H1 (cell line): Measurements from ENCODE around the gene ANKS1B. TPM values are rescaled to one million over a fixed set of nuclear protein-coding genes. Genes with fewer than 3 reads are reported as not detected.

Experiments
- CTCF ChIA-PET: fragments of 300-600 bp; sonication (Branson Sonifier 250); formaldehyde crosslinking; loops from one replicate; lab custom pipeline; 2021; ENCODE audit not compliant: partially characterized antibody; lab: Charles Lee
- POLR2A ChIA-PET: fragments of 300-600 bp; sonication (Branson Sonifier 250); formaldehyde crosslinking; loops from one replicate; lab custom pipeline; 2021; ENCODE audit warnings: inconsistent platforms; ENCODE audit not compliant: partially characterized antibody; lab: Charles Lee
- DNase-seq, 2 experiments: peaks; one replicate each; pipeline versions ENCODE4 v3.0.0 to v3.0.0-alpha.2; 2010 to 2022; ENCODE audit warnings: low spot score in 2 of 2, low read depth in 1 of 2, mixed read lengths in 1 of 2
- FAIRE-seq: peaks from 2 replicates; lab custom pipeline; 2011; peaks lifted over from hg19 to GRCh38; lab: Jason Lieb, UNC
- H2AFZ ChIP-seq: 2 replicates; pipeline ENCODE4 v1.8.1; 2012; ENCODE audit warnings: low read length, inconsistent platforms
- H2AK5ac ChIP-seq: 2 replicates; pipeline ENCODE4 v1.6.1; 2013; ENCODE audit warnings: low read depth, low read length
- H2BK120ac ChIP-seq: replicated peaks from 2 replicates; pipeline ENCODE3; 2013; ENCODE audit warnings: low read depth, low read length, inconsistent platforms
- H2BK12ac ChIP-seq: 2 replicates; pipeline ENCODE4 v1.6.1; 2013; ENCODE audit warnings: low read depth, low read length
- H2BK15ac ChIP-seq: 2 replicates; pipeline ENCODE4 v1.6.1; 2013; ENCODE audit warnings: low read length
- H2BK20ac ChIP-seq: 2 replicates; pipeline ENCODE4 v1.6.1; 2013; ENCODE audit warnings: low read length
- H2BK5ac ChIP-seq: 2 replicates; pipeline ENCODE4 v1.6.1; 2013; ENCODE audit warnings: low read depth, low read length
- H3K14ac ChIP-seq: 2 replicates; pipeline ENCODE4 v1.6.1; 2013; ENCODE audit warnings: inconsistent platforms; ENCODE audit not compliant: insufficient read length
- H3K18ac ChIP-seq: 2 replicates; pipeline ENCODE4 v1.6.1; 2013; ENCODE audit warnings: low read length; ENCODE audit errors: extremely low read depth
- H3K23ac ChIP-seq: 2 replicates; pipeline ENCODE4 v1.6.1; 2013; ENCODE audit warnings: inconsistent platforms; ENCODE audit not compliant: insufficient read length
- H3K23me2 ChIP-seq: 2 replicates; pipeline ENCODE4 v1.6.1; 2013; ENCODE audit warnings: low read depth, low read length
- H3K27ac ChIP-seq: 2 replicates; pipeline ENCODE4 v1.6.1; 2011; ENCODE audit warnings: low read depth, low read length, inconsistent platforms
- H3K27me3 ChIP-seq, 4 experiments: replicated peaks in 1 of 4; 1 replicate in 1 of 4; 2 replicates in 3 of 4; pipeline versions ENCODE4 v1.6.1 to v1.8.1; 2011 to 2013; ENCODE audit warnings: low read length in 3 of 4, mild to moderate bottlenecking in 3 of 4, inconsistent platforms in 2 of 4, mixed read lengths in 2 of 4, moderate library complexity in 1 of 4; ENCODE audit not compliant: control insufficient read depth in 3 of 4, insufficient read depth in 3 of 4; ENCODE audit errors: extremely low read depth in 1 of 4
- H3K36me3 ChIP-seq, 4 experiments: 2 replicates each; pipeline versions ENCODE4 v1.6.1 to v1.8.1; 2011 to 2013; ENCODE audit warnings: mild to moderate bottlenecking in 4 of 4, low read length in 3 of 4, moderate library complexity in 2 of 4, control low read depth in 1 of 4, inconsistent platforms in 1 of 4; ENCODE audit not compliant: insufficient read depth in 4 of 4, control insufficient read depth in 2 of 4
- H3K4ac ChIP-seq: replicated peaks from 2 replicates; pipeline ENCODE3; 2013; ENCODE audit warnings: low read length, low read depth, mixed read lengths, inconsistent platforms; ENCODE audit not compliant: insufficient read length
- H3K4me1 ChIP-seq, 4 experiments: replicated peaks in 1 of 4; 1 replicate in 1 of 4; 2 replicates in 3 of 4; pipeline versions ENCODE4 v1.6.1 to v1.8.1; 2011 to 2013; ENCODE audit warnings: low read length in 3 of 4, inconsistent platforms in 2 of 4, mixed read lengths in 1 of 4; ENCODE audit not compliant: insufficient read depth in 4 of 4, control insufficient read depth in 3 of 4
- H3K4me2 ChIP-seq, 2 experiments: 2 replicates each; pipeline versions ENCODE4 v1.6.1 to v1.8.1; 2011 to 2013; ENCODE audit warnings: low read depth in 2 of 2, low read length in 2 of 2, control low read depth in 1 of 2, inconsistent platforms in 1 of 2, mild to moderate bottlenecking in 1 of 2; ENCODE audit not compliant: insufficient read depth in 1 of 2
- H3K4me3 ChIP-seq, 4 experiments: fragments of 200-600, 300-600 bp in 1 of 4; sonication (generic), shearing (Covaris generic), sonication (Bioruptor Twin) in 1 of 4; 2 replicates each; pipeline versions ENCODE4 v1.5.1 to v1.8.1; 2011 to 2016; ENCODE audit warnings: low read length in 4 of 4, low read depth in 3 of 4, control low read depth in 2 of 4, inconsistent platforms in 2 of 4, mild to moderate bottlenecking in 2 of 4, mixed read lengths in 1 of 4, moderate library complexity in 1 of 4; ENCODE audit not compliant: insufficient read depth in 2 of 4; ENCODE audit errors: extremely low read depth in 1 of 4
- H3K56ac ChIP-seq: replicated peaks from 2 replicates; pipeline ENCODE3; 2013; ENCODE audit warnings: low read depth, mild to moderate bottlenecking, mixed read lengths, low read length, inconsistent platforms; ENCODE audit not compliant: insufficient read length
- H3K79me1 ChIP-seq: 2 replicates; pipeline ENCODE4 v1.6.1; 2013; ENCODE audit warnings: low read depth, low read length, control low read depth
- H3K79me2 ChIP-seq, 2 experiments: 2 replicates each; pipeline versions ENCODE4 v1.6.1 to v1.8.1; 2012 to 2013; ENCODE audit warnings: low read length in 2 of 2, mild to moderate bottlenecking in 2 of 2, inconsistent platforms in 1 of 2; ENCODE audit not compliant: insufficient read depth in 2 of 2, control insufficient read depth in 1 of 2
- H3K9ac ChIP-seq, 4 experiments: replicated peaks in 1 of 4; 1 replicate in 1 of 4; 2 replicates in 3 of 4; pipeline versions ENCODE4 v1.6.1 to v1.8.1; 2011 to 2013; ENCODE audit warnings: low read depth in 3 of 4, low read length in 3 of 4, control low read depth in 2 of 4, mild to moderate bottlenecking in 2 of 4, moderate library complexity in 2 of 4, inconsistent platforms in 1 of 4; ENCODE audit errors: extremely low read depth in 1 of 4
- H3K9me3 ChIP-seq, 2 experiments: 2 replicates each; pipeline versions ENCODE4 v1.6.1 to v1.8.1; 2012 to 2013; ENCODE audit warnings: mild to moderate bottlenecking in 2 of 2, moderate library complexity in 2 of 2, control low read depth in 1 of 2, inconsistent platforms in 1 of 2, low read depth in 1 of 2, low read length in 1 of 2, mixed read lengths in 1 of 2; ENCODE audit not compliant: insufficient read depth in 2 of 2
- H4K20me1 ChIP-seq, 2 experiments: replicated peaks in 1 of 2; 2 replicates each; pipeline versions ENCODE3 to v1.8.1; 2011 to 2013; ENCODE audit warnings: inconsistent platforms in 2 of 2, low read length in 2 of 2, mild to moderate bottlenecking in 1 of 2; ENCODE audit not compliant: insufficient read depth in 2 of 2, control insufficient read depth in 1 of 2
- H4K5ac ChIP-seq: 2 replicates; pipeline ENCODE4 v1.6.1; 2013; ENCODE audit warnings: low read length, low read depth, mixed read lengths, inconsistent platforms; ENCODE audit not compliant: insufficient read length
- H4K8ac ChIP-seq: 2 replicates; pipeline ENCODE4 v1.8.0; 2013; ENCODE audit warnings: mild to moderate bottlenecking, moderate library complexity, low read length, inconsistent platforms; ENCODE audit not compliant: insufficient read depth; ENCODE audit errors: extremely low read depth
- H4K91ac ChIP-seq: replicated peaks from 2 replicates; pipeline ENCODE3; 2013; ENCODE audit warnings: low read length, mixed read lengths, inconsistent platforms; ENCODE audit not compliant: insufficient read length
- ASH2L ChIP-seq: fragments of 200-600, 300-600 bp; sonication (generic); IDR thresholded peaks from one replicate; pipeline ENCODE4 v1.7.1; 2017; ENCODE audit warnings: low read length
- BCL11A ChIP-seq, 2 experiments: IDR thresholded peaks; one replicate each; pipeline ENCODE4 v1.6.1; 2011; ENCODE audit warnings: low read depth in 2 of 2, low read length in 2 of 2, mild to moderate bottlenecking in 2 of 2
- GABPA ChIP-seq: IDR thresholded peaks from 2 replicates; pipeline ENCODE4 v1.6.1; 2011; ENCODE audit warnings: mild to moderate bottlenecking, low read length, moderate library complexity, borderline replicate concordance; ENCODE audit not compliant: insufficient read depth
- HDAC2 ChIP-seq, 2 experiments: fragments of 300-600 bp in 1 of 2; sonication (generic) in 1 of 2; IDR thresholded peaks; 2 replicates each; pipeline ENCODE4 v1.6.1; 2011 to 2012; ENCODE audit warnings: low read depth in 2 of 2, low read length in 2 of 2, mild to moderate bottlenecking in 2 of 2, moderate library complexity in 2 of 2, borderline replicate concordance in 1 of 2, inconsistent platforms in 1 of 2
- JUN ChIP-seq: IDR thresholded peaks from 2 replicates; pipeline ENCODE4 v1.6.1; 2011; ENCODE audit warnings: low read depth, mild to moderate bottlenecking, improper control_type of control experiment, low read length
- PHF8 ChIP-seq: fragments of 200-600 bp; sonication (generic); conservative IDR thresholded peaks from 2 replicates; pipeline ENCODE4 v1.7.1; 2012; ENCODE audit warnings: low read depth, mild to moderate bottlenecking, inconsistent platforms, low read length, moderate library complexity
- SAP30 ChIP-seq: fragments of 300-600 bp; sonication (generic); IDR thresholded peaks from 2 replicates; pipeline ENCODE4 v1.7.1; 2012; ENCODE audit warnings: low read length, moderate library complexity, mild to moderate bottlenecking, inconsistent platforms; ENCODE audit not compliant: insufficient read depth, insufficient replicate concordance
- SIN3A ChIP-seq, 2 experiments: IDR thresholded peaks in 1 of 2; conservative IDR thresholded peaks in 1 of 2; 2 replicates each; pipeline ENCODE4 v1.6.1; 2011 to 2012; ENCODE audit warnings: low read length in 2 of 2, improper control_type of control experiment in 1 of 2, low read depth in 1 of 2, mild to moderate bottlenecking in 1 of 2
- SP4 ChIP-seq: IDR thresholded peaks from 2 replicates; pipeline ENCODE4 v1.6.1; 2012; ENCODE audit warnings: low read length, inconsistent platforms
- TAF1 ChIP-seq: IDR thresholded peaks from 2 replicates; pipeline ENCODE4 v1.6.1; 2011; ENCODE audit warnings: mild to moderate bottlenecking, low read depth, low read length
- TBP ChIP-seq: IDR thresholded peaks from 2 replicates; pipeline ENCODE4 v1.6.1; 2011; ENCODE audit warnings: low read depth, low read length, improper control_type of control experiment
- TEAD4 ChIP-seq: IDR thresholded peaks from 2 replicates; pipeline ENCODE4 v1.6.1; 2012; ENCODE audit warnings: low read depth, low read length, inconsistent platforms, mixed read lengths
- WGBS, 2 experiments: shearing (Covaris generic) in 1 of 2; methylation state at CpG; one replicate each; pipeline versions ENCODE4 v1.1.6 to v1.1.7; 2013 to 2015; ENCODE audit warnings: low lambda C conversion rate in 2 of 2, mixed read lengths in 2 of 2, inconsistent platforms in 1 of 2, low coverage in 1 of 2, missing lambda C conversion rate in 1 of 2; ENCODE audit not compliant: insufficient replicate concordance in 2 of 2, insufficient coverage in 1 of 2, insufficient read length in 1 of 2; ENCODE audit errors: extremely low coverage in 1 of 2, missing lambda C conversion rate in 1 of 2; 5-methylcytosine and 5-hydroxymethylcytosine counted together
- polyA plus RNA-seq, 7 experiments: library from polyadenylated mRNA; depleted of rRNA in 3 of 7; stranded (reverse) in 5 of 7; unstranded in 2 of 7; fragments of >200 nt in 5 of 7; fragments of 200-250 nt in 2 of 7; gene quantifications; 1 replicate in 5 of 7; 2 replicates in 1 of 7; 4 replicates in 1 of 7; pipeline versions ENCODE4 v1.2.1 to v1.2.3, GENCODE V29; 2011 to 2013; ENCODE audit warnings: missing spikeins in 2 of 7, mixed read lengths in 2 of 7
- total RNA-seq: library from RNA; stranded (reverse); fragmentation: NEBNext Ultra II Directional; extraction: Animal tissue kit (Norgen Biotek cat#: 25700); gene quantifications from 2 replicates; pipeline ENCODE4 v1.2.1, GENCODE V29; 2021
- TF ChIP-seq, protein P1 (sequence below): IDR thresholded peaks from 2 replicates; pipeline ENCODE4 v1.6.1; 2011; ENCODE audit warnings: low read length, improper control_type of control experiment

ANKS1B gene
- total and polyA plus RNA-seq, 2 of the 8 experiments (the other 6 are each of a cell fraction or from before 2014, with no cell fraction given) = 2.7 to 6.1 TPM

- WGBS, 2 experiments = 86% methylated on average over 2 of the region's 2 CpGs; no CpG with 5 or more reads in 1 of the 2 experiments
- CTCF ChIA-PET = interaction anchor here (0.5 to 1.6 kb wide), 5 partner anchors 9 to 1020 kb away, joined by 3 to 4 read pairs (median 3); no protein-coding TSS in a partner anchor
- no peak for DNase-seq
- TF ChIP-seq JUN (no peak), SIN3A (conservative IDR thresholded peaks at IDR 0.05 in 1 of 2, IDR thresholded peaks at IDR 0.05 in 1 of 2; ENCODE audit: low read depth in 1 of 2, low read length in 2 of 2) (no peak), TAF1 (no peak), SP4 (no peak), TEAD4 (no peak), HDAC2 (IDR thresholded peaks at IDR 0.05; ENCODE audit: borderline replicate concordance in 1 of 2, low read depth in 2 of 2, low read length in 2 of 2) (no peak), BCL11A (IDR thresholded peaks at IDR 0.05; ENCODE audit: low read depth in 2 of 2, low read length in 2 of 2) (no peak), SAP30 (no peak), GABPA (no peak), PHF8 (no peak), ASH2L (no peak), TBP (no peak)
- TF ChIP-seq, protein P1, sequence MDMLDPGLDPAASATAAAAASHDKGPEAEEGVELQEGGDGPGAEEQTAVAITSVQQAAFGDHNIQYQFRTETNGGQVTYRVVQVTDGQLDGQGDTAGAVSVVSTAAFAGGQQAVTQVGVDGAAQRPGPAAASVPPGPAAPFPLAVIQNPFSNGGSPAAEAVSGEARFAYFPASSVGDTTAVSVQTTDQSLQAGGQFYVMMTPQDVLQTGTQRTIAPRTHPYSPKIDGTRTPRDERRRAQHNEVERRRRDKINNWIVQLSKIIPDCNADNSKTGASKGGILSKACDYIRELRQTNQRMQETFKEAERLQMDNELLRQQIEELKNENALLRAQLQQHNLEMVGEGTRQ = no peak
Observed at GRCh38 chr12:99108924-99109323, 875.8 kb downstream of the ANKS1B start.

More at GRCh38 chr12:99108924-99109323, 875.8 kb downstream of the ANKS1B start:
- H3K27me3 ChIP-seq = no peaks in the 10 kb centered on the region
- POLR2A ChIA-PET = no interaction called here
- no peak overlapping the region for H3K14ac ChIP-seq
- no peak overlapping the region for H3K4me3 ChIP-seq
- H3K79me1 ChIP-seq = no peaks in the 10 kb centered on the region
- no peak overlapping the region for H3K56ac ChIP-seq
- no peak overlapping the region for H2AK5ac ChIP-seq
- no peak overlapping the region for H4K8ac ChIP-seq
- H4K20me1 ChIP-seq = no peaks in the 10 kb centered on the region
- no peak overlapping the region for H3K4ac ChIP-seq
- no peak for FAIRE-seq
- no peak overlapping the region for H3K23ac ChIP-seq
- no peak overlapping the region for H2BK5ac ChIP-seq
- H3K4me2 ChIP-seq = no peak overlapping the region
- H3K36me3 ChIP-seq = no peaks in the 10 kb centered on the region
- no peaks in the 10 kb centered on the region for H3K9me3 ChIP-seq
- no peak overlapping the region for H4K91ac ChIP-seq
- H3K18ac ChIP-seq = no peak overlapping the region
- H3K79me2 ChIP-seq = no peaks in the 10 kb centered on the region
- no peak overlapping the region for H2BK12ac ChIP-seq
- H4K5ac ChIP-seq = no peak overlapping the region
- H3K4me1 ChIP-seq = 0 out of 7 replicates have a peak, but pooled peaks cover 0 to 5% (median 0%) of the 10 kb centered on the region in 4 experiments
- no peak overlapping the region for H3K9ac ChIP-seq
- no peak overlapping the region for H2BK20ac ChIP-seq
- no peak overlapping the region for H2AFZ ChIP-seq
- no peaks in the 10 kb centered on the region for H3K23me2 ChIP-seq
- no peak overlapping the region for H3K27ac ChIP-seq
- no peak overlapping the region for H2BK120ac ChIP-seq
- no peak overlapping the region for H2BK15ac ChIP-seq
